Measurements from ENCODE around the gene AGMO.

AGMO gene

GRCh38 chr7:15378494-15379145, 183.2 kb downstream of the AGMO start:
- DNase-seq, result no peak

GRCh38 chr7:15376600-15376999, 185.2 kb downstream of the AGMO start:
- no peak for DNase-seq

- no peak for DNase-seq
Observed at GRCh38 chr7:15370441-15370840, 191.4 kb downstream of the AGMO start.

GRCh38 chr7:15368653-15369052, 193.2 kb downstream of the AGMO start:
- DNase-seq, result no peak

GRCh38 chr7:15367897-15368296, 193.9 kb downstream of the AGMO start:
- no peak for DNase-seq

- DNase-seq, result no peak
Observed at GRCh38 chr7:15358112-15358511, 203.7 kb downstream of the AGMO start.

GRCh38 chr7:15352421-15353206, 209.2 kb downstream of the AGMO start:
- DNase-seq, result peak; percentile 96 to 99

GRCh38 chr7:15345216-15345615, 216.6 kb downstream of the AGMO start:
- no peak for DNase-seq

DNA sequence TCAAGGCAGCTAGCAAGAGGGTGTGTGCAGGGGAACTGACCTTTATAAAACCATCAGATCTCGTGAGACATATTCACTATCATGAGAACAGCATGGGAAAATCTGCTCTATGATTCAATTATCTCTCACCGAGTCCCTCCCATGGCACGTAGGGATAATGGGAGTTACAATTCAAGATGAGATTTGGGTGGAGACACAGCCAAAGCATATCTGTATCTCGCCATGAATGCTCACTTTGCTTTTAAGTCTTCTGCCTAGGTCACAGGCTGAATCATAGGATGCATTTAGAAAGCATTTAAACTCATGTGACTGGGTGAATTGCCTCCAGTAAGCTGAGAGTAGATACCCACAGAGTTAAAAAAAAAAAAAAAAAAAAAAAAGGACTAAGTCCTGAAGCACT, 220.0 kb downstream of the AGMO start:
- DNase-seq, result no peak

DNA sequence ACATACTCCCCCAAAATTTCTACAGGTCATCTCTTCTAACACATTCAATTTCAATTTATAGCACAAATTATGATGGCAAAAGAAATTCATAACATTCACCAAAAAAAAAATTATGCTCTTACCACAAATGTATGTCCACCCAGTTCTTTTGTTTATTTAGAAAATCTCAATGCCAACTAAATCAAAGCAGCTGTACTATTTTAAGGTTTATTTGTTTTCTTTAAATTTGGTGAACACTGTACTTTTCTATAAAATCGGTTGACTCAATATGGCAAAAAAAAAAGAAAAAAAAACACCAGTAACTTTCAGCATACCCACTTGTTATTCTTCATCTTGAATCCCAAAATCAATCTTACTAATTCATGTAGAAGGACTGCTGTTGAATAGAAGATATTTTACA, 225.7 kb downstream of the AGMO start:
- no peak for DNase-seq

GRCh38 chr7:15335390-15335789, 226.4 kb downstream of the AGMO start:
- DNase-seq, result peak in 1 of 2 experiments; percentile 75

DNA sequence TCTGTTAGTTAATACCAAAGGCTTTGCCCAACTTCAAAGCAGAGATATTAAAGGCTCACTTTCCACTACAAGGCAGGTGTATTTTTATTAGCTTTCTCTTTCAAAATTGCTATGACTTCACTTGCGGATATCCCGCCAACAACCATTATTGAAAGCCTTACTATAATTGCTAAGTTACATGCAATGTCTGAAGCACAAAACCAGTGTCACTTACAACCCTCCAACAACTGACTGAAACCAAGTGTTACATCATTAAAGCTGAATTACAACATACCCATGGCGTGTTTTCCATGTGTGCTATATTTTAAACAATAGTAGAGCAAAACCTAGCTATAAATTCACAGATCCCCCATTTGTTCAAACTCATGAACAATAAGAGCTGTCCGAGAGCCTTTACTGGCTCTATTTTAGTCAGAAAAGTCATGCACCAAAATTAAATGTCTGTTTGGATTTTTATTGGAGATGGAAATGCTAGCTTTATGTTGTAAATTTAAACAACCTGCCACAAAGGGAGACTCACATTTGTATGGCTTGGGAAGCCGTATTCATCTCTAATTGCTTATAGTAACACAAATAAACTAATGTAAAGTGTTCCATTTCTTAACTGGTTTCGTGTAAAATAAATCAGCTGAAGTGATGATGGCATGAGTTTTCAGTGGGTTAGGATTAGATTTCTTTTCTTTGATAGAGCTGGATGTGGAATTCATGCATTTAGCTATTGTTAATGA, 227.1 kb downstream of the AGMO start:
- peak; percentile 89 to 99 for DNase-seq

DNA sequence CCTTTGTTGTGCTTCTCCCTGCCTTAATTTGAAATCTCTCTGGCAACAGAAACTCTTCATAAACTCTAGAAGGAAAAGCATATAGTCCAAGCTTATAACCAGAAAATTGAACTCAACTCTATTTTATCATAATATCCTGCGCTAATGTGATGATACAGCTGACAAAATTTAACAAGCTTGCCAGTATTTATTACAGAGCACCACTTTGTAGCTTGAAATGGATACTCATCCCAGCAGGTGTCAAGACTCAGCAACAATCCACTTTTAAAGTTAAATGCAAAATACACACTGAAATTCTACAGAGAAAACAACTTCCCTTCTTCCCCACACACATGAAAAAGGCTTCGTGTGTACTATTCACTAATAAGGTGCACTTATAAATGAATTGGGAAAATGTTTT, 228.9 kb downstream of the AGMO start:
- DNase-seq, result peak; percentile 85 to 97

- no peak for DNase-seq
Observed at GRCh38 chr7:15330943-15331342, 230.9 kb downstream of the AGMO start.

- DNase-seq, result peak in 1 of 2 experiments; percentile 37
Observed at GRCh38 chr7:15327001-15327400, 234.8 kb downstream of the AGMO start.

DNA sequence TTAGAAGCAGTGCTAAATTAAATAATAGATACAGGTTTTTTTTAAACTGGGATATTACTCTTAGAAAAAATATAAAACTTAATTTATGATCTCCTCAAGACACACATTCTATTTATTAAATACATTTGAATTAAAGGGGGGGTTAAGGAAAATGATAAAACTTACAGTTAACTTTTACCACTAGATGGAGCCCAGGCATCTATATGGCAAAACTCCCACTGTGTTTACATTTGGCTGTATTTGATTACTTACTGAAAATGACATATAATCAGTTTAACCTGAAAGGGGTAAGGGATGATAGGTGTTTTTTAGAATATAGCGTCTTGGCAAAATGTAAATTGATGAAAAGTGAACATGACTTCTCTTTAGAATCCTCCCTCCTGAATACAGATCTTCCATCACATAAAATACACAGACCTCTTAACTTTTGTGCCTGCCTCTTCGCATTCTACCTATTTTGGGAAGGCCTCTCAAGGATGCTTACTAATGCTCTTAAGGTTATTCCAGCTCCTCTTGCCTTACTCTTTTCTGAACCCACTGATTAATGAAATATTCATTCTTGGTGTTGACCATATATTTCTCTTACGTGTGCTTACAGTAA, 235.7 kb downstream of the AGMO start:
- peak; percentile 72 to 88 for DNase-seq

DNA sequence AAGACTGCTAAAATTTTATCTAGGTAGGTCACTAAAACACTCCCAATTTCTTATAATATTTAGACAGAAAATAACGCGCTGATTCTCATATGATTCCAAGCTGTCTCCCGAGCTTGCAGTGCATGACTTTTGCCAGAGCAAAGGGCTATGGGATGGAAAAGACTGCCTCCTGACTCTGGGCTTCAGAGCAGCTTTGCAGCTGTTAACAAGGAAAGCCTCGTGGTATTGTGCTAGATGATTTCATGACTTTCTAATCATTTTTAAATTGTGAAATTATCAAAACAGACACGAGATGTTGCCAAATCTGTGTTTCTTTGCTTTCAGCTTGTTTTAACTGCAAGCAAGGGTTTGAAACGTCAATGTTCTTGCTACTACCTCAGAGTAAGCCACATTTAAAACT, 238.3 kb downstream of the AGMO start:
- DNase-seq, result no peak

DNA sequence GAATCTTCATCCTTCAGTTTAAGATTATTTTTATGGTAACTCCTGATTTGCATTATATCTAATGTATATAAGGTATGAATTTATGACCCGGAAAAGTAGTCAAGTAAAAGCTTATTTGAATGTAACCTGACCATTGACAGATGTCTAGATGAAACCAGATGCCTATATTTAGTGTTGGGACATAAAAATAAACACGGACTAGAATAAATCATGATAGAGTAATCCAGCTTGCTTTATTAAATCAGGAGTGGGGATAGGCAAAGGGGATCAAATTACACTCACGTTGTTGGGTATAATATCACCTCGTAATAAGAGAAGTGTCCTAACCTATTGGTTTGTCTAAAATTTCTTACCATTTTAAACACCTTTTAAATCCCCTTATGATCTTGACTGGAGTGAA, 244.6 kb downstream of the AGMO start:
- DNase-seq, result peak in 1 of 2 experiments; percentile 61

- no peak for DNase-seq
Observed at GRCh38 chr7:15315678-15316077, 246.1 kb downstream of the AGMO start.

DNA sequence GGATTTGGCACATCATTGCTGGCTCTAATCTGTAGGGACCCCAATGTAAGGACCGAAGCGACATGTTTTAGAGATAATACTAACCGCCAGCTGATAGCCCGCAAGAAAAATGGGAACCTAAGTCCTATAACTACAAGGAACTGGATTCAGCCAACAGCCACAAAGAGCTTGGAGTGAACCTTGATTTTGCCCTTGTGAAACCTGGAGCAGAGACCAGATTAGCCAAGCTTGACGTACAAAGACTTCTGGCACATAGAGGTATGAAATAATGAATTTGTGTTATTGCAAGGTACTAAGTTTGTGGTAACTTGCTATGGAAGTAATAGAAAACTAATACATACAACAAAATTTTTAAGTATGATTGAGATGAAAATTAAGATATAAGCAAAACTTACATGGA, 246.9 kb downstream of the AGMO start:
- no peak for DNase-seq

DNA sequence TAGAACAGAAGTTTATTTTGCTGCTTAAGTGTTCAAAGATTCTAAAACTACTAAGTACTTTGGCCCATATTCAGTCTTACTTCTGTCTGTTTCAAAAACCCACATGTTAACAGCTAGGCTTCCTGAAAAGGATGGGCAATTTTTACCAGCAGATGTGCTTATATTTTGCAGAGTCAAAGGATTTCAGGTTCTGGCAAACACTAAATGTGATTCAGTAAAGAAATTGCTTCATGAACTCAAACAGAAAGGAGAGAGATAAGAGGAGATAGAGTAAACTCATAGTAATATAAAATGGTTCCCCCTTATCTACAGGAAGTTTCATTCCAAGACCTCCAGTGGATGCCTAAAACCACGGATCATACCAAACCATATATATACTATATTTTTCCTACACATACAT, 248.5 kb downstream of the AGMO start:
- DNase-seq, result no peak

GRCh38 chr7:15309872-15310271, 251.9 kb downstream of the AGMO start:
- peak in 1 of 2 experiments; percentile 72 for DNase-seq

GRCh38 chr7:15308821-15309220, 253.0 kb downstream of the AGMO start:
- DNase-seq, result no peak

Data from NCI-H2081 (cell line).